Measurements from ENCODE around the gene ACP6. TPM values are rescaled to one million over a fixed set of nuclear protein-coding genes. Genes with fewer than 3 reads are reported as not detected.

Gene ACP6
- total RNA-seq, 1 experiment from 2014 or later: 15.9 TPM

DNA sequence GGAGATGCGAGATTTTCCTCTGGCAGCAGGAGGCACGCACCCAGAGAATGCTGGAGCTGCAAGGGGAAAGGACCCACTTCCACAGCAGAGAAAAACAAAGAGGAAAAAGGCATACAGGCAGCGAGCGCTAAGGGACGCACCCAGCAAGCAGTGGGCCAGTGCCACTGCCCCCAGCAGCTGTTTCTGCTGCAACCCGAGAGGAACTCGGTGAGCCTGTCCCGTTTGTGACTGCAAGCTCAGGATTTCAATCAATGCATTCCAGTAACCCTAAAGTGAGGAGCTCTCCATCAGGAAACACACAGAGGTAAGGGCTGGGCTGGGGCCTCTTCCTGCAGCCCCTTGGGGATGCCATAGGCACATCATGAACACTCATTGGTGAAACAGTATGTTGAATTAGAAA lies 58.7 kb downstream of the ACP6 start:
- H3K36me3 ChIP-seq: peaks cover 32% of the 10 kb centered on the region

GRCh38 chr1:147611021-147611426 lies 59.3 kb downstream of the ACP6 start:
- H3K27me3 ChIP-seq: no peaks in the 10 kb centered on the region
- H3K4me3 ChIP-seq: no peak overlapping the region
- DNase-seq: no peak
- H3K9me3 ChIP-seq: no peaks in the 10 kb centered on the region
- peaks cover 28% of the 10 kb centered on the region for H3K36me3 ChIP-seq

More for the DNA sequence above, 58.7 kb downstream of the ACP6 start:
- DNase-seq: no peak
- no peaks in the 10 kb centered on the region for H3K9me3 ChIP-seq
- H3K27me3 ChIP-seq: no peaks in the 10 kb centered on the region
- no peak overlapping the region for H3K4me3 ChIP-seq

DNA sequence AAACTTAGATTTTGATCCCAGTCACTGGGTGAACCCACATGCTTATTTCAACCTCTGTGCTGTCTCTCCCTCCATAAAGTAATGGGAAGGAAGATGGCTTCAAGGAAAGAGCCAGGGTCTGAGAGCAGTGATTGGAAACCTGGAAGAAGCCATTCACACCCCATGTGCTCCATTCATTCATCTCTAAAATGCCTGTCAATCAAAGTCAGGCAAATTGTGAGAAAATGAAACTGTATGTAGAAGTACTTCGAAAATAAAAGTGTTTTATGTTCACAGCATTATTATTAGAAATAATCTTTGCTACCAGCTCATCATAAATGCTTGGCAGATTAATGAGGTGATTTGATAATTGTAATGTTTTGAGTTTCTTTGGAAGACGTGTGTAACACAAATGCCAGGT lies 61.0 kb downstream of the ACP6 start:
- no peak for DNase-seq
- Histone ChIP-seq H3K9me3 (no peaks in the 10 kb centered on the region), H3K27me3 (no peaks in the 10 kb centered on the region), H3K36me3 (peaks cover 24% of the 10 kb centered on the region), H3K4me3 (no peak overlapping the region)

GRCh38 chr1:147608596-147608995 lies 61.7 kb downstream of the ACP6 start:
- Histone ChIP-seq H3K36me3 (peaks cover 19% of the 10 kb centered on the region), H3K4me3 (no peak overlapping the region), H3K27me3 (no peaks in the 10 kb centered on the region), H3K9me3 (no peaks in the 10 kb centered on the region)
- DNase-seq: no peak

- peaks cover 11% of the 10 kb centered on the region; the same call in 1 of the 2 replicates for H3K36me3 ChIP-seq
- DNase-seq: no peak
These were observed 64.7 kb downstream of the ACP6 start for GRCh38 chr1:147605591-147605990.

GRCh38 chr1:147603986-147604385 lies 66.3 kb downstream of the ACP6 start:
- DNase-seq: no peak
- Histone ChIP-seq H3K36me3 (peaks cover 8% of the 10 kb centered on the region; the same call in 1 of the 2 replicates), H3K27me3 (no peaks in the 10 kb centered on the region), H3K4me3 (no peak overlapping the region), H3K9me3 (no peaks in the 10 kb centered on the region)

More at GRCh38 chr1:147605591-147605990, 64.7 kb downstream of the ACP6 start:
- H3K27me3 ChIP-seq: no peaks in the 10 kb centered on the region
- H3K9me3 ChIP-seq: no peaks in the 10 kb centered on the region
- no peak overlapping the region for H3K4me3 ChIP-seq

GRCh38 chr1:147600119-147601111 lies 69.9 kb downstream of the ACP6 start:
- peak; percentile 43 for DNase-seq
- peak overlapping the region; percentile 73 for H3K4me3 ChIP-seq
- H3K36me3 ChIP-seq: peaks cover 4% of the 10 kb centered on the region; the same call in 1 of the 2 replicates

GRCh38 chr1:147599362-147600118 lies 70.8 kb downstream of the ACP6 start:
- peak; percentile 97 for DNase-seq
- H3K36me3 ChIP-seq: no peaks in the 10 kb centered on the region
- H3K9me3 ChIP-seq: no peaks in the 10 kb centered on the region
- H3K27me3 ChIP-seq: no peaks in the 10 kb centered on the region
- H3K4me3 ChIP-seq: peak overlapping the region; percentile 73

More at GRCh38 chr1:147600119-147601111, 69.9 kb downstream of the ACP6 start:
- H3K27me3 ChIP-seq: no peaks in the 10 kb centered on the region
- H3K9me3 ChIP-seq: no peaks in the 10 kb centered on the region

GRCh38 chr1:147598621-147599361 lies 71.5 kb downstream of the ACP6 start:
- Histone ChIP-seq H3K36me3 (no peaks in the 10 kb centered on the region), H3K27me3 (no peaks in the 10 kb centered on the region), H3K4me3 (peak overlapping the region; percentile 73), H3K9me3 (no peaks in the 10 kb centered on the region)
- DNase-seq: peak; percentile 38

GRCh38 chr1:147597010-147597409 lies 73.3 kb downstream of the ACP6 start:
- DNase-seq: no peak
- H3K4me3 ChIP-seq: no peak overlapping the region
- H3K36me3 ChIP-seq: no peaks in the 10 kb centered on the region; the same call in 1 of the 2 replicates

More at GRCh38 chr1:147597010-147597409, 73.3 kb downstream of the ACP6 start:
- Histone ChIP-seq H3K27me3 (no peaks in the 10 kb centered on the region), H3K9me3 (no peaks in the 10 kb centered on the region)

Other genes with a start within 250 kb of the ACP6 start
- gene BCL9, start 129.0 kb downstream of the ACP6 start, total RNA-seq (2014; rRNA removed; shearing (Covaris generic); ENCODE audit: low replicate concordance): 2.1 and 3.0 TPM in 2 replicates
- not detected in 2 replicates for gene GJA5, start 90.1 kb upstream of the ACP6 start, total RNA-seq (2014; rRNA removed; shearing (Covaris generic); ENCODE audit: low replicate concordance)
- gene GJA8, start 232.3 kb upstream of the ACP6 start, total RNA-seq (2014; rRNA removed; shearing (Covaris generic); ENCODE audit: low replicate concordance): not detected in 2 replicates

Measured in MG63 (cell line).